HG02840 (cell line): ENCODE data around the gene CD8A.
"Not testable (repeated sequence)": the region's sequence is repeated elsewhere in the genome, so short reads cannot be mapped to it uniquely, and the experiment has no call there.

ENCODE experiments used
- ATAC-seq: cut with Tn5 transposase; IDR thresholded peaks from one replicate; pipeline ENCODE4 v1.9.1; 2021; ENCODE audit warnings: mild to moderate bottlenecking, moderate library complexity, moderate number of reproducible peaks; ENCODE audit not compliant: unreplicated experiment, low FRiP score

Gene CD8A

DNA sequence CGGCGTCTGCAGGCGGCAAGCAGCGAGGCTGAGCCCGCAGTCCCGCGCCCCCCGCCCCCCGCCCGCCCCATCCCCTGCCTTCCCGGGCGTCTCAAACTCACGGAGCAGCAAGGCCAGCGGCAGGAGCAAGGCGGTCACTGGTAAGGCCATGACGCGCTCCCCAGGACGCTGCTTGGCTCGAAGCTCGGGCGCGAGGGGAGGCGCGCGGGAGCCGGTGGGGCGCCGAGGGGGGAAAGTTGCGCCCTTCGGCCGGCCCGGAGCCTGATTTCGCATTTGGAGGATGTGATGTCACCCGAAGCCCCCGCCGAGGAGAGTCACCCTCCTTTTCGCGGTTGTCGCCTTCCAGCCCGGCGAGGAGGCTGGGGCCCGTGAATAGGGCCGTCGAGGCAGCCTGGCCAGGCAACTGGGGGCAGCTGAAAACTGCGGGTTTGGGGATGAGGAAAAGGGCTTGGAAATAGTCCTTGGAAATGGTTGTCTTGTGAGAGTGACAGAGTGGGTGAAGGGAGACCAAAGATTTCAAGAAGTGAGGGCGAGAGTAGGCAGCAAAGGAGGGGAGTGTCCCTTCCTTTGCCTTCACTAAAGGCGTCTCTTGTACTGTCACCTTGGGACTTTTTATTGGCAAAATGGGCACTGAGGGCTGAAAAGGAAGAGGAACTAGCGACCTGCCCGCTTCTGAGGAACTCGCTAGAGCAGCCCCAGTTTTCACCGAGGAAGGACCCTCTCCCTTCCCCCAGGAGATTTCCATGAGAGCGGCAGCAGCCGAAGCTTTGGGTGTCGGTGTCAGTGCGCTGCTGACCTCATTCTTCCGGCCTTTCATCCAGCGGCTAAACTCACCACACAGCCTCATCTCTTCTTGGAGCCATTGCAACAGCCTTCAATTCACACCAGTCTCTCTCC, at the start of gene CD8A:
Gene CD8A, minus strand, starts transcription at position 238 of the 897 bp plus-strand sequence. Its CDS starts 88 bp downstream, at position 150.
- no peak for ATAC-seq

DNA sequence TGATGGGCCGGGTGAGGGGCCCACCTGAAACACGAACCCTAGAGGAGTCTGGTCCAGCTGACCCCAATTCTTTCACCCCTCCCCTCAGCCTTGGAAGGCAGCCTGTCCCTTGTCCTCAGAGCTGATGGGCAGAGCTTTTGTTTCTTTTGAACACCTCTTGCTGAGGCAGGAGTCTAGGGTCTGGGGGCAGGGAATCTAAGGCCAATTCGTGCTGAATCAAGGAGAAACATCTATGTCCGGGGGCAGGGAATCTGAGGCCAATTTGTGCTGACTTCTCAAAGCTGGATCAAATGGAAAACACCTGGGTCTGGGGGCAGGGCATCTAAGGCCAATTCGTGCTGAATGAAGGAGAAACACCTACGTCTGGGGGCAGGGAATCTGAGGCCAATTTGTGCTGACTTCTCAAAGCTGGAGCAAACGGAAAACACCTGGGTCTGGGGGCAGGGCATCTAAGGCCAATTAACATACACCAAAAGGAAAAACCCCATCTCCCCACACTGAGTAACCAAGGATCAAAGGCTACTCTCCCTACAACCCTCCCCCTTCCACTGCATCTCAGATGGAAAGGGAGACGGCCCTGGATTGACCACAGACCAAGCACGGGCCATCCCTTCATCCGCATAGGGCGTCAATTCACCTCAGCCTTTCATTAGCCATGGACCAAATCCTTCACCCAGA, 49.3 kb upstream of the CD8A start:
- ATAC-seq: not testable (repeated sequence)

- ATAC-seq: not testable (repeated sequence)
Measured at GRCh38 chr2:86839455-86839854, 48.7 kb upstream of the CD8A start.

DNA sequence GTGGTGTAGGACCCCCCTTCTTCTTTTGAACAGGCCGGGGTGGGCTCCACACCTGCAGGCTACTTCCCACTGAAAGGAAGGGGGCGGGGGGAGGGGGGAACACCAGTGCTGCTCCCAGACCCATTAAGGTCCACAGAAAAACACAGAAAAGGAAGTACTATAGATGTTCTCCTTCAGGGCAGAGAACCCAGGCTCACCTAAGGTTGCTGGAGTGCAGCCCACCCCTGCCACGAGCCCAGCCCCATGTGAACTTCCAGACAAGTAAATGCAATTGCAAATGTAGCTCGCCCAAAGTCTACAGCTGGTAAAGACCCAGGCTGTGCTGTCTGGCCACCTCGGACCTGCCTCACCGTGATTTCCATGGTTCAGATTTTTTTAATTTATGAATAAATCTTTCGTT, 47.0 kb upstream of the CD8A start:
- ATAC-seq: not testable (repeated sequence)

DNA sequence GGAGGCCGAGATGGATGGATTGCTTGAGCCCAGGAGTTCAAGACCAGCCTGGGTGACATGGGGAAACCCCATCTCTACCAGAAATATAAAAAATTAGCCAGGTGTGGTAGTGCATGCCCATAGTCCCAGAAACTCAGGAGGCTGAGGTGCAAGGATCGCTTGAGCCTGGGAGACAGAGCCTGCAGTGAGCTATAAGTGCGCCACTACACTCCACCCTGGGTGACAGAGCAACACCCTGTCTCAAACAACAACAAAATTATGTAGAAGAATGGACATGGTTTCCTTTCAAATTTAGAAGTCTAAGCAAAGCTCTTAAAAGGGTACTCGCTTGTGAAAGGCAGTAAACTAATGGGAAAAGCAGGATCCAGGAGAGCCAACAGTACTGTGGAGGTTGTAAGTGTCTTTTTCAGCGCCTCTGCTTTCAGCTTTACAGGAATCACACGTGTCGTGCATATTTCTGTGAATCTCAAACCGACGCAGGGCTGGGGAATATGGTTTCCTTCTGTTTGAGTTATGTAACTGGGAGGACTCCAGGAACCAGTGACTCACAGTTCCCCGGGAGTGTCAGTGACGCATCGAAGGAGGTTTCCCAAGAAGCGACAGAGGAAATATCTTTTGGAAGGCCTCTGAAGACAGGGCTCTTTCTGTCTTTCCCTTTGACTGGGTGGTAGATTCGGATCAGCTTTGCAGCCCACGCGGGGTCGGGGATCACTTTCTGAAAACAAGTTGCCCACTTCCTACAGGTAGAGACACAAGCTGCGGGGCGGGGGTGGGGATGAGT, 46.4 kb upstream of the CD8A start:
- ATAC-seq: not testable (repeated sequence)

GRCh38 chr2:86835548-86835889, 44.8 kb upstream of the CD8A start:
- not testable (repeated sequence) for ATAC-seq

DNA sequence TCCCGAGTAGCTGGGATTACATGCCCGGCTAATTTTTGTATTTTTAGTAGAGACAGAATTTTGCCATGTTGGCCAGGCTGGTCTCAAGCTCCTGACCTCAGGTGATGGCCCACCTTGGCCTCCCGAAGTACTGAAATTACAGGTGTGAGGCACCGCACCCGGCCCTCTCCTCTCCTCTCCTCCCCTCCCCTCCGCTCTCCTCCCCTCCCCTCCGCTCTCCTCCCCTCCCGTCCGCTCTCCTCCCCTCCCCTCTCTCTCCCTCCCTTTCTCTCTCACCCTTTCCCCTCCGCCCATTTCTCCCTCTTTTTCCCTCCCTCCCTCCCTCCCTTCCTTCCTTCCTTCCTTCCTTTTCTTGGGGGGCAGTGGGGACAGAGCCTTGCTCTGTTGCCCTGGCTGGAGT, 42.6 kb upstream of the CD8A start:
- ATAC-seq: no peak

DNA sequence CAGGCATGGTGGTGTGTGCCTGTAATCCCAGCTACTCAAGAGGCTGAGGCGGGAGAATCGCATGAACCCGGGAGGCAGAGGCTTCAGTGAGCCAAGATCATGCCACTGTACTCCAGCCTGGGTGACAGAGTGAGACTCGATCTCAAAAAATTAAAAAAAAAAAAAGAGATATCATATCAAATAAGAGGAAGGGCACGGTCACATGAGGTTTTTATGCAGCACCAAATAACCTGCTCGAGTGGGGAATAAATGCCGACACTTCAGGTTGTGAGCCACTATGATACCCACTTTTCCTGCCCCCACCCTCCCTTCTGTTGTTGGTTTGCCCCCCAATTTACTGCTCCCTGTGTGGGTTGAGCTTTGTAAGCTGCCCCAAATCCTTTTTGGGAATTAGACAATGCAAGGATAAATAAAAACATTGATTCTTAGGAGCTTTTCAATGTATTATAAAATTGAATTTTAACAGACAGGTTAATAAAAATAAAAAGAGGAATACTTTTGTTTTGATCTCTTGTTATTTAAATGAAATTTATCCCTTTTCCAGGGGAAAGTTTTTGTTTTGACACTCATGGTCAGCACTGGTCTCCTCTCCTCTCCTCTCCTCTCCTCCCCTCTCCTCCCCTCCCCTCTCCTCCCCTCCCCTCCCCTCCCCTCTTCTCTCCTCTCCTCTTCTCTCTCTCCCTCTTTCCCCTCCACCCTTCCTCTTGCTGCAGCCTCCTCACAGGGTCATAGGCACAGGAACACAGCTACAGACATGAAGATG, 41.8 kb upstream of the CD8A start:
- no peak for ATAC-seq

DNA sequence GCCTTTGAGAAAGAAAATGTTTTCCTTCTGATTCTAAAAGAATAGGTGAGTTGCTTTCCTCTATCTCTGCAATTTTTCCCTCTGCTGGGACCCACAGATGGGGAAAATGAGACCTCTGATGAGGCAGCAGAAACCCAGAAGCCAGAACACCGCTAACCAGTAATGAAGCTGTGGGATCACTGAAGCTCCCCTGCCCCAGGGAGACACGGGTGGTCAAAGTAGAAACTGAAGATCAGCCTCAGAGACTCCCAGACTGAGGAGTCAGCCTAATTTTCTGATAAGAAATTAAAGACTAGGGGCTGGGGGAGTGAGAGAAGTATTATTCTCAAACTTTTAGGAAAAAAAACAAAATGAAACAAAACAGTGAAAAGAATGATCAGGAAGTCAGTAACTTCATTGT, 40.8 kb upstream of the CD8A start:
- no peak for ATAC-seq

DNA sequence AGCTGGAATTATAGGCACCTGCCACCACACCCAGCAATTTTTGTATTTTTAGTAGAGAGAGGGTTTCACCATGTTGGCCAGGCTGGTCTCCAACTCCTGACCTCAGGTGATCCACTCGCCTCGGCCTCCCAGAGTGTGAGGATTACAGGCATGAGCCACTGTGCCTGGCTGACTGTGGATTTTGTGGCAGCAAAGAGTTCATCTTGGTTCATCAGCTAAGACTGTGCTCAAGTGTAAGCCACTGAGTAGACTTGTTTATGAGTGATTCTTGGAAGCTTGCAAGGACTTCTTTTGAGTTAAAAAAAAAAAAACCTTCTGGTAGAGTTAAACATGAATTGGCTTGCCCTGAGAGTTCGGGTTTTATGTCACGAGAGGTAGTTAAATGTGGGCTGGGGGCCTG, 36.2 kb upstream of the CD8A start:
- ATAC-seq: no peak

GRCh38 chr2:86825693-86826381, 35.1 kb upstream of the CD8A start:
- ATAC-seq: no peak

DNA sequence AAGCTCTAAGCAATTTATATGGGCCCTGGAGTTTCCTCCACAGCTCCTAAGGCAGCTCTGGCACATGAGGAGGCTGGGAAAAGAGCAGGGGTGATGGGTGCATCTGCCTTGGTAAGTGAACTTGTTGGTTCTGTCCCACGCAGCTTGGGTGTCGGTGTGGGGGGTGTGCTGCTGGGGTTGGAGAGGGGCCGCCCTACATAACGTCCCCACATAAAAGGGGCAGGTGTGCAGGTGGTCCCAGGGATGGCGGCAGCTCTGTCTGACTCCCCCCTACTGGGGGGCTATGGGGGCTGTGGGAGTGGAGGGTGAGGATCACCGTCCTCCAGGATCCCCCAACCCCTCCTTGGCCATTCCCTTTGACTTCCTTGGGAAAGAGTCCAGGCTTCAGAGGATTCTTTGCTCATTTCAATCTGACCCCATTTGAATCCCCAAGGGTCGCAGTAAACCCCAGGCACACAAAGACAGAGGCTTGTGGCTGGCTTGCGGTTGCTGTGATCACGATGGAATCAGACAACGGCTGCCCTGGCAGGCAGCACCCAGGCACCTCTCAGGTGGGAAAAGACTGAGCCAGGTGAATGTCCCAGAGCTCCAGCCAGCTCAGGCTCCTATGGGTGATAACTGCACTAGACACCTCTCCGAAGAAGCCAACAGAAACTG, 34.5 kb upstream of the CD8A start:
- ATAC-seq: no peak

GRCh38 chr2:86822668-86823345, 32.1 kb upstream of the CD8A start:
- no peak for ATAC-seq

DNA sequence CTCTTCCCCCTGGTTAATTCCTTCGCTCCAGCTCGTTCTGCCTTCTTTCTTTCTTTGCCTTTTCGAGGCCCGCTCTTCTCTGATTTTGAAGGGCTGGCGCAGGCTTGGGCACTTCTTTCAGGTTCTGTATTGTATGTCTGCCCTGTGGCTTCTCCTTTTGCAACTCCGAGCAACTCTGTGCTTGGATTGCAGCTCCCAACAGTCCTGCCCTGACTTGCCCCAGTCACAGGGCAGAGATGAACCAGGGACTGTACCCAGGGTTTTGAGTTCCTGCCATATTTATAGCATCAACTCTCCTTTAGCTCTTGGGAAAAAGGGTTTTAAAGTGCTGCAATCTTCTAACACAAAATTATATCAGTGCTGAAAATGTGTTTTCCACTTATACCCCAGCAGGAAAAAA, 31.1 kb upstream of the CD8A start:
- ATAC-seq: no peak

DNA sequence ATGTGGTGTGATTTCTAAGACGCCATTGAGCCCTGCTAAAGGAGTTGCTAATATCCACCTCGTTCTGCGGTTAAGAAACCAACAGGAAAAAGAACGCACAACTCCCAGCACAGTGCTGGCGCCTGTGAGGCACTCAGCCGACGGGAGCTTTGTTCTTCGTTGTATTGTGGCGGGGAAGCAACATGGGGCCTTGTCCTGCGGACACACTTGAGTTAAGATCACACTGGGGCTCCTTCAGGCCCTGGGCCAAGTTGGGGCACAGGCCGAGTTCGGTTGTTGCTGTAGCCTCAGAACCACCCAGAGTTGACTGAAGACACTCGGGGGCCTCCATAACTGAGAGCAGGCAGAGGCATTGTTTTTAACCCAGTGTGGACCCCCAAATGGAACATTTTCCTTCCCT, 30.6 kb upstream of the CD8A start:
- no peak for ATAC-seq

- no peak for ATAC-seq
Measured at GRCh38 chr2:86818957-86819356, 28.2 kb upstream of the CD8A start.

GRCh38 chr2:86818114-86818801, 27.5 kb upstream of the CD8A start:
- no peak for ATAC-seq

GRCh38 chr2:86815611-86816010, 24.9 kb upstream of the CD8A start:
- no peak for ATAC-seq
